Lung (tissue), 12 donors: Measurements from ENCODE around the gene ISG20L2. TPM values are rescaled to one million over a fixed set of nuclear protein-coding genes. Genes with fewer than 3 reads are reported as not detected.

ENCODE experiments used
- ATAC-seq: fragments of 200-7000 bp; cut with Tn5 transposase; one replicate; pipeline ENCODE4 v1.9.1; 2020; ENCODE audit warnings: moderate number of reproducible peaks; ENCODE audit not compliant: insufficient read depth, low FRiP score
- DNase-seq, 3 donors: peaks; one replicate each; pipeline ENCODE4 v3.0.0-alpha.2; 2013 to 2017
- H3K27ac ChIP-seq, 2 donors: one replicate each; pipeline ENCODE4 v1.5.1; 2013; ENCODE audit warnings: mild to moderate bottlenecking in 2 of 2, moderate library complexity in 2 of 2, control low read depth in 1 of 2, inconsistent platforms in 1 of 2, low read depth in 1 of 2, low read length in 1 of 2
- H3K27me3 ChIP-seq, 3 donors: one replicate each; pipeline ENCODE4 v1.5.1; 2013; ENCODE audit warnings: low read length in 2 of 3; ENCODE audit not compliant: control insufficient read depth in 3 of 3, insufficient read depth in 3 of 3
- H3K36me3 ChIP-seq, 4 donors: one replicate each; pipeline ENCODE4 v1.5.1; 2013; ENCODE audit warnings: low read length in 4 of 4, mild to moderate bottlenecking in 1 of 4, moderate library complexity in 1 of 4; ENCODE audit not compliant: control insufficient read depth in 4 of 4, insufficient read depth in 4 of 4
- H3K4me1 ChIP-seq, 5 donors: one replicate each; pipeline ENCODE4 v1.5.1; 2013; ENCODE audit warnings: low read length in 5 of 5, mild to moderate bottlenecking in 2 of 5, moderate library complexity in 1 of 5; ENCODE audit not compliant: control insufficient read depth in 5 of 5, insufficient read depth in 5 of 5
- H3K4me3 ChIP-seq: one replicate; pipeline ENCODE4 v1.5.1; 2013; ENCODE audit warnings: mild to moderate bottlenecking, control low read depth, moderate library complexity
- H3K9ac ChIP-seq, 2 donors: one replicate each; pipeline ENCODE4 v1.5.1; 2013; ENCODE audit warnings: low read length in 2 of 2, control low read depth in 1 of 2; ENCODE audit not compliant: insufficient read depth in 1 of 2
- H3K9me3 ChIP-seq, 4 donors: one replicate each; pipeline ENCODE4 v1.5.1; 2013; ENCODE audit warnings: low read length in 3 of 4, mild to moderate bottlenecking in 1 of 4, moderate library complexity in 1 of 4; ENCODE audit not compliant: control insufficient read depth in 4 of 4, insufficient read depth in 3 of 4
- CTCF ChIP-seq: IDR thresholded peaks from 2 replicates; pipeline ENCODE4 v1.5.1; 2012; ENCODE audit warnings: mild to moderate bottlenecking; ENCODE audit errors: control extremely low read depth, extremely low read depth
- WGBS, 2 donors: extraction: QIAGEN DNeasy Blood & Tissue Kit; methylation state at CpG; one replicate each; pipeline ENCODE4 v1.1.7; 2013; 5-methylcytosine and 5-hydroxymethylcytosine counted together
- polyA plus RNA-seq, 2 donors: library from polyadenylated mRNA; stranded (reverse); fragments of 200-250 nt; gene quantifications; one replicate each; pipeline ENCODE4 v1.2.1, GENCODE V29; 2013
- total RNA-seq, 2 donors: library from RNA; depleted of rRNA in 1 of 2; stranded (reverse); fragments of >200 nt in 1 of 2; gene quantifications; one replicate each; pipeline ENCODE4 v1.2.1, GENCODE V29; 2014 to 2021
- donor health status: control.
- donor health status: control.
- donor health status: Bipolar disorder and iron deficiency.
- donor health status: healthy.
- donor health status: DM: yes; HTN: yes; CAD: no.

The ISG20L2 gene
- total and polyA plus RNA-seq, 4 donors, result 9.3 to 26.3 (median 17.8) TPM

GRCh38 chr1:156775799-156776198 lies 47.2 kb upstream of the ISG20L2 start:
- Histone ChIP-seq H3K4me3 (no peak overlapping the region), H3K27ac (no peak overlapping the region), H3K9me3 (no peaks in the 10 kb centered on the region), H3K4me1 (peaks cover 3 to 36% (median 11%) of the 10 kb centered on the region in 5 donors), H3K27me3 (no peaks in the 10 kb centered on the region), H3K36me3 (peaks cover 0 to 8% (median 7%) of the 10 kb centered on the region in 4 donors), H3K9ac (no peak overlapping the region)
- WGBS, 2 donors, result 86 to 88% methylated on average over 5 of the region's 5 CpGs
- no peak for ATAC-seq
- no peak for DNase-seq
- TF ChIP-seq CTCF, result no peak

- peaks cover 0 to 16% (median 9%) of the 10 kb centered on the region in 4 donors for H3K36me3 ChIP-seq
- no peak overlapping the region for H3K27ac ChIP-seq
- TF ChIP-seq CTCF, result no peak
- ATAC-seq (no peak), DNase-seq (no peak)
- H3K4me3 ChIP-seq, result no peak overlapping the region
- no peak overlapping the region for H3K9ac ChIP-seq
- peaks cover 3 to 47% (median 11%) of the 10 kb centered on the region in 5 donors for H3K4me1 ChIP-seq
- 94 to 97% methylated on average over 3 of the region's 3 CpGs for whole genome bisulfite sequencing, 2 donors
- H3K27me3 ChIP-seq, result no peaks in the 10 kb centered on the region
- no peaks in the 10 kb centered on the region for H3K9me3 ChIP-seq
Measured at GRCh38 chr1:156773607-156774006, 45.0 kb upstream of the ISG20L2 start.

GRCh38 chr1:156772728-156773497 lies 44.3 kb upstream of the ISG20L2 start:
- ATAC-seq (no peak), DNase-seq (peak in 2 of 3 donors; percentile 38 to 40)
- Histone ChIP-seq H3K36me3 (peaks cover 0 to 16% (median 9%) of the 10 kb centered on the region in 4 donors), H3K27me3 (no peaks in the 10 kb centered on the region), H3K4me3 (no peak overlapping the region), H3K9ac (peak overlapping the region in 1 of 2 donors; percentile 29), H3K27ac (peak overlapping the region in 1 of 2 donors; percentile 10), H3K9me3 (no peaks in the 10 kb centered on the region), H3K4me1 (peaks cover 3 to 49% (median 15%) of the 10 kb centered on the region in 5 donors)
- TF ChIP-seq CTCF, result no peak
- WGBS, 2 donors, result 50 to 74% methylated on average over 9 of the region's 9 CpGs
